ENCODE measurements around the gene CLOCK. TPM values are rescaled to one million over a fixed set of nuclear protein-coding genes. Genes with fewer than 3 reads are reported as not detected.
A peak's percentile ranks its signal among the peaks of the same experiment; 100 is the strongest.

CLOCK gene
- total RNA-seq, 1 donor from 2014 or later: 26.6 TPM

GRCh38 chr4:55395218-55395528 lies 151.5 kb downstream of the CLOCK start:
- intact Hi-C loops (cut with DNase I): no loop called here

GRCh38 chr4:55393461-55394320 lies 153.0 kb downstream of the CLOCK start:
- no peak overlapping the region for H3K27ac ChIP-seq
- no peaks in the 10 kb centered on the region for H3K36me3 ChIP-seq
- TF ChIP-seq CTCF (IDR thresholded peaks at IDR 0.05): no peak
- H3K27me3 ChIP-seq (ENCODE audit: low read depth): no peaks in the 10 kb centered on the region
- H3K4me3 ChIP-seq: no peak overlapping the region
- no peak for ATAC-seq
- no peaks in the 10 kb centered on the region for H3K9me3 ChIP-seq
- intact Hi-C loops (cut with DNase I): no loop called here
- H3K4me1 ChIP-seq: peaks cover 15% of the 10 kb centered on the region
- DNase-seq: no peak

More at GRCh38 chr4:55395218-55395528, 151.5 kb downstream of the CLOCK start:
- Histone ChIP-seq H3K9me3 (no peaks in the 10 kb centered on the region), H3K36me3 (no peaks in the 10 kb centered on the region), H3K27ac (peak overlapping the region; percentile 96), H3K4me1 (peaks cover 27% of the 10 kb centered on the region), H3K27me3 (ENCODE audit: low read depth) (no peaks in the 10 kb centered on the region), H3K4me3 (peak overlapping the region; percentile 69)
- no peak for DNase-seq
- ATAC-seq: no peak
- TF ChIP-seq CTCF (IDR thresholded peaks at IDR 0.05): peak; percentile 19

GRCh38 chr4:55386840-55387239 lies 159.9 kb downstream of the CLOCK start:
- TF ChIP-seq CTCF (IDR thresholded peaks at IDR 0.05): no peak
- ATAC-seq (no peak), DNase-seq (no peak)
- Histone ChIP-seq H3K27ac (no peak overlapping the region), H3K36me3 (no peaks in the 10 kb centered on the region), H3K27me3 (ENCODE audit: low read depth) (no peaks in the 10 kb centered on the region), H3K4me3 (no peak overlapping the region), H3K9me3 (no peaks in the 10 kb centered on the region), H3K4me1 (peaks cover 5% of the 10 kb centered on the region)
- intact Hi-C loops (cut with DNase I): no loop called here

GRCh38 chr4:55386073-55386472 lies 160.6 kb downstream of the CLOCK start:
- TF ChIP-seq CTCF (IDR thresholded peaks at IDR 0.05): no peak
- DNase-seq (no peak), ATAC-seq (peak; percentile 51 to 83)
- Histone ChIP-seq H3K4me1 (peaks cover 6% of the 10 kb centered on the region), H3K36me3 (no peaks in the 10 kb centered on the region), H3K9me3 (no peaks in the 10 kb centered on the region), H3K4me3 (no peak overlapping the region), H3K27me3 (ENCODE audit: low read depth) (no peaks in the 10 kb centered on the region), H3K27ac (no peak overlapping the region)
- intact Hi-C loops (cut with DNase I): no loop called here

- H3K9me3 ChIP-seq: no peaks in the 10 kb centered on the region
- no peak for TF ChIP-seq CTCF (IDR thresholded peaks at IDR 0.05)
- H3K4me1 ChIP-seq: peaks cover 6% of the 10 kb centered on the region
- ATAC-seq (peak in 1 of 2 donors; percentile 80), DNase-seq (no peak)
- H3K27ac ChIP-seq: no peak overlapping the region
- H3K4me3 ChIP-seq: no peak overlapping the region
- H3K36me3 ChIP-seq: no peaks in the 10 kb centered on the region
- no peaks in the 10 kb centered on the region for H3K27me3 ChIP-seq (ENCODE audit: low read depth)
- intact Hi-C loops (cut with DNase I): no loop called here
Observed at GRCh38 chr4:55385201-55385649, 161.5 kb downstream of the CLOCK start.
